Subcutaneous abdominal adipose tissue (tissue), 5 donors: ENCODE measurements around the gene WNT9B.

Experiments
- H3K27ac ChIP-seq: one replicate; pipeline ENCODE4 v1.7.0; 2013; ENCODE audit warnings: low read depth, mild to moderate bottlenecking, inconsistent platforms, low read length, moderate library complexity
- H3K27me3 ChIP-seq, 5 donors: one replicate each; pipeline ENCODE4 v1.7.0; 2013; ENCODE audit warnings: low read length in 5 of 5, inconsistent platforms in 1 of 5; ENCODE audit not compliant: control insufficient read depth in 5 of 5, insufficient read depth in 4 of 5
- H3K36me3 ChIP-seq, 5 donors: one replicate each; pipeline ENCODE4 v1.7.0; 2013; ENCODE audit warnings: low read length in 5 of 5; ENCODE audit not compliant: control insufficient read depth in 5 of 5, insufficient read depth in 5 of 5
- H3K4me1 ChIP-seq, 5 donors: one replicate each; pipeline ENCODE4 v1.7.0; 2013; ENCODE audit warnings: low read length in 5 of 5, mild to moderate bottlenecking in 3 of 5, moderate library complexity in 1 of 5; ENCODE audit not compliant: control insufficient read depth in 5 of 5, insufficient read depth in 5 of 5
- H3K4me3 ChIP-seq, 5 donors: one replicate each; pipeline ENCODE4 v1.7.0; 2013; ENCODE audit warnings: low read length in 5 of 5, low read depth in 1 of 5
- H3K9ac ChIP-seq, 5 donors: one replicate each; pipeline ENCODE4 v1.7.0; 2013; ENCODE audit warnings: low read length in 5 of 5, mild to moderate bottlenecking in 4 of 5, moderate library complexity in 3 of 5
- H3K9me3 ChIP-seq, 5 donors: one replicate each; pipeline ENCODE4 v1.7.0; 2013; ENCODE audit warnings: low read length in 5 of 5; ENCODE audit not compliant: control insufficient read depth in 5 of 5
- donor health status: healthy.
- donor health status: healthy.
- donor health status: healthy.
- donor health status: healthy.
- donor health status: healthy.

The WNT9B gene

DNA sequence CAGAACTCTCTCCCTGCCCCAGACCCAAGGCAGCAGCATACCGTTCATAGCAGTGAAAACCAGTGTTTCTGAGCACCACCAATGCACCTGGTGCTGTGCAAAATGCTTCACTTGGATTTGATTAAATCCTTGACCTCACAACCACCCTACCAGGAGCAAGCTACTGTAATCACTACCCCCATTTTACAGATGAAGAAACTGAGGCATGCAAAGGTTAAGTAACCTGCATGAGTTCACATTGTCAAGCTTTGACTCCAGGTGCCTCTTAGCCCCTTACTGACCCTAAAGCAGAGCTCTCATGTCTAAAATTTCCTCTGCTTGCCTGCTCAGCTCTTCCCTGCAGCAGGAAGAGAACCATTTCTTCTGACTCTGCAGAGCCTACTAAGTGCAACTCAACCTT lies 37.3 kb downstream of the WNT9B start:
- Histone ChIP-seq H3K9me3 (no peaks in the 10 kb centered on the region), H3K27ac (no peak overlapping the region), H3K36me3 (no peaks in the 10 kb centered on the region), H3K27me3 (peaks cover 10 to 27% (median 16%) of the 10 kb centered on the region in 5 donors), H3K9ac (no peak overlapping the region), H3K4me3 (no peak overlapping the region), H3K4me1 (peaks cover 0 to 16% (median 5%) of the 10 kb centered on the region in 5 donors)

DNA sequence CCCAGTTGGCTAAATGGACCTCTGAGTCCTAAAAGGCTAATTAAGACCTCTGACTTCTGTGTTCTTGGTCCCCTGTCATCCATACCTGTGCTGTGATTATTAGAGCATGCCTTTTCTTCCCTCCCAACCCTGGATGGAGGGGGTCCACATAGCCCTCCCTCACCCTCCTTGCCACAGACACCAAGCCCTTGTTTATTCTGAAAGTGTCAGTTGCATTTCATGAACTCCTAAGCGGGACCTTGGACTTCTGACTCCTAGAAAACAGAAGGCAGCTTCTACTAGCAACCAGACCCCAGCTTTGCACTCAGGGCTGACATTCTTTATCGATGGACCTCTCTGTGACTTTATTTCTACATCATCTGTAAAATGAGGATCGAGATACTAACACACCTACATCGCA lies 38.1 kb downstream of the WNT9B start:
- H3K4me3 ChIP-seq, result no peak overlapping the region
- H3K27me3 ChIP-seq, result peaks cover 10 to 33% (median 13%) of the 10 kb centered on the region in 5 donors
- no peak overlapping the region for H3K9ac ChIP-seq
- no peak overlapping the region for H3K27ac ChIP-seq
- H3K9me3 ChIP-seq, result no peaks in the 10 kb centered on the region
- no peaks in the 10 kb centered on the region for H3K36me3 ChIP-seq
- peaks cover 0 to 16% (median 5%) of the 10 kb centered on the region in 5 donors for H3K4me1 ChIP-seq

DNA sequence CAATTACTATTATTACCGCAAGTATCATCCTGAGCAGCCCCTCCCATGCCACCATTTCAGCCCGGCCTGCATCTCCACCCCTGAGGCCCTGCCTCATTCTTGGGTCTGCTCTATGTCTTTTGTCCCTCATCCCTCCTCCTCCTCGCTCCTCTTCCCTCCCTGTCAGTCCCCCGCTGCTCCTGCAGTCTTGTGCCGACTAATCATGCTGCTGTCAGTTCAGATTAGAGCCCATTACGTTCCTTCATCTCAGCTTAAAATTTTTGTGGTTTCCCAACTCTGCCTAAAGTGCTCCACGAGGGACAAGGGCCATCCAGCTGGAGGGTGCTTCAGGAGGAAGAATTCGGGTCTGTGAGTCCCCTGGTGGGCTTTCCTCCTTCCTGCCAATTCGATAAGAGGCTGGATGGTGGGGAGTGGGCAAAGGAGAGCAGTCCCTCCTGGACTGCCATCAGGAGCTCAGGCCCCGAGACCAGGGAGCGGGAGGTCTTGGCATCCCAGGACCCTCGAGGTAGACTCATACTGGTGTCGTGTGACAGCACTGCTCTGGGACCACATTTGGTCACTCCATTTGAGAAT lies 38.7 kb downstream of the WNT9B start:
- H3K27ac ChIP-seq, result no peak overlapping the region
- H3K27me3 ChIP-seq, result peaks cover 14 to 37% (median 15%) of the 10 kb centered on the region in 5 donors
- no peaks in the 10 kb centered on the region for H3K36me3 ChIP-seq
- no peaks in the 10 kb centered on the region for H3K9me3 ChIP-seq
- H3K4me1 ChIP-seq, result peaks cover 0 to 20% (median 5%) of the 10 kb centered on the region in 5 donors
- no peak overlapping the region for H3K9ac ChIP-seq
- H3K4me3 ChIP-seq, result no peak overlapping the region

DNA sequence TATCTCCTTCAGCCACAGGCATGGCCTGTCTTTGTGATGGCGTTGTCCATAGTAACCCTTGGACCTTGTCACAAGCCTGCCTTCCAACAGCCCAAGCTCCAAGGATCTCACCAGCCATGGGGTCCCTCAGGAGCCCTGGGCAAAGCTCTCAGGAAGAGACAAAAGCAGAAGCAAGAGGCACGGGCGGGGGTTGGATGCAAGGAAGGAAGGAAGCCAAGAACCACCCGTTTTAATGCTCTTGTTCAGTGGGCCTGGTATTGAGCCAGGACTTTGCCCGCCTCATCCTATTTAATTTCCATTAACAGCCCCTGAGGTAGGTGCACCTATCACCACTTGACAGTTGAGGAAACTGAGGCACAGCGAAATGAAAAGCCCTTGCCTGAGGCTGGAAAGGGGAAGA lies 39.3 kb downstream of the WNT9B start:
- H3K9me3 ChIP-seq, result no peaks in the 10 kb centered on the region
- no peaks in the 10 kb centered on the region for H3K36me3 ChIP-seq
- H3K27me3 ChIP-seq, result peaks cover 15 to 38% (median 19%) of the 10 kb centered on the region in 5 donors
- H3K27ac ChIP-seq, result no peak overlapping the region
- H3K4me1 ChIP-seq, result peaks cover 0 to 21% (median 5%) of the 10 kb centered on the region in 5 donors
- H3K4me3 ChIP-seq, result no peak overlapping the region
- no peak overlapping the region for H3K9ac ChIP-seq

DNA sequence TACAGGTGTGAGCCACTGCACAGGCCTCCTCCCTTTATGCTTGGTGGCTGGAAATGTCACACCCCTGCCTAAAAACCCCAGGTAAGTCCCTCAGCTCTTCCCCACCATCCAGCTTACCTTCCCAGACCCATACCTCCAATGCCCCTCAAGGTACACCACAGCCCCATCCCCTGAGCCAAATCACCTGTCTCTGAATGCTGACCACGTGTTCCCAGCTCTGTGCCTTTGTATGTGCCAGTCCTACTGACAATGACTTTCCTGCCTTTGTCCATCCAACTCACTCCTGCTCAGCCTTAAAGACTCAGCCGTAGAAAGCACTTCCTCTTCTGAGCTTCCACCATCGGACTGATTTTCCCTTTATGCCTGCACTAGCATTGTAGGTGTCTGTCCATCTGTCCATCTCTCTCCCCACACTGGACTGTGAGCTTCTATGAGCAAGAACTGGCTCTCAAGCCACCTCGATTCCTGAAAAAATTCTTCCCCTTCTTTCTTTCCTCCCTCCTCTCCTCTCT lies 40.9 kb downstream of the WNT9B start:
- H3K4me1 ChIP-seq, result peaks cover 0 to 21% (median 5%) of the 10 kb centered on the region in 5 donors
- no peaks in the 10 kb centered on the region for H3K36me3 ChIP-seq
- H3K27me3 ChIP-seq, result peaks cover 12 to 36% (median 15%) of the 10 kb centered on the region in 5 donors
- no peak overlapping the region for H3K4me3 ChIP-seq
- no peak overlapping the region for H3K9ac ChIP-seq
- H3K9me3 ChIP-seq, result no peaks in the 10 kb centered on the region
- no peak overlapping the region for H3K27ac ChIP-seq

DNA sequence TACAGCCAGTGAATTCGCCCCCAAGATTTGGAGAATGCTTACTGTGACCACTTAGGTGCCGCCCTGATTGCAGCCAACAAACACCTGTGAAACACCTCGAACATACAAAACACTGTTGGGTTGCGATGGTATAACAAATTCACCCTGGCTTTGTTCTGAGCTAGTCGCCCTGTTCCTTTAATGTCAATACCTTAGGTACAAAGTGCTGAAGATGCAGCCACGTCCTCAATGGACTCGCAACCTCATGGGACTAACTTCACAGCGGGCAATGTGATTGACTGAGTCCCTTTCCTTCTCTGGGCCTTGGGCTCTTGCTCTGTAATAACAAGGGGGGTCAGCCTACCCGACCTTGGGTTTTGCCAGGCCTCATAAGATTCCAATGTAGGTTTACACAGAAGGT lies 42.6 kb downstream of the WNT9B start:
- Histone ChIP-seq H3K4me3 (no peak overlapping the region), H3K4me1 (peaks cover 0 to 21% (median 5%) of the 10 kb centered on the region in 5 donors), H3K27me3 (peaks cover 12 to 36% (median 15%) of the 10 kb centered on the region in 5 donors), H3K9ac (no peak overlapping the region), H3K9me3 (peaks cover 0 to 7% (median 0%) of the 10 kb centered on the region in 5 donors), H3K36me3 (no peaks in the 10 kb centered on the region), H3K27ac (no peak overlapping the region)

DNA sequence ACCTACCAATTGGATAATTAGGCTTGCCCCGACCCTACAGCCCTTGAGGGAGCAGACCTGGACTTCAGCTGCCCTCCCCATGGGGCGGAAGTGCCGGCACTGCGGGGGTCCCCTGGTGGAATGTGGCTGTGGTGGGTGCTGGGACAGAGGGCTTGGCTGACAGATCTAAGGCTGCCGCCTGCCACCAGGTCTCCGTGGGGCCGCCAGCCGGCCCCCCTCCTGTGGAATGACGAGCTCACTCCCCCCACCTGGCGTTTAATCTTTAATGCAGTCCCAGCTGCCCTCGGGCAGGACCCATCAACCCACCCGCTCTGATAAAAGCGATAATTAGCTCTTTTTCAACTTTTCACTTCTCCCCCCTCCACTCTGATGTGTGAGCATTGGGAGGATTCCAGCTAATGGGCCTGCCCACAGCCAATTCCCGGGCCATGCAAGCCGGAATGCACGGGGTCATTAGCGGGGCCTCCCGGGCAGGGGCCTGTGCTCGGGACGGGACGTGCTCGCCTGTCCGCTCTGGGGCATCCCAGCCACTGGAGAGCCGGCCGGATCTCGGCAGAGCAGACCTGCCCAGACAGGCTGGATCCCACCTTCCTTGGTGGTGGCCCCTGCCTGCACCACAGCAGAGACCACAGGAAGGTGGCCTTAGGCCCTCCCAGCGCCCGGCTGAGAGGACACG lies 43.2 kb downstream of the WNT9B start:
- peaks cover 0 to 21% (median 5%) of the 10 kb centered on the region in 5 donors for H3K4me1 ChIP-seq
- no peaks in the 10 kb centered on the region for H3K36me3 ChIP-seq
- peaks cover 0 to 9% (median 0%) of the 10 kb centered on the region in 5 donors for H3K9me3 ChIP-seq
- no peak overlapping the region for H3K27ac ChIP-seq
- no peak overlapping the region for H3K4me3 ChIP-seq
- peaks cover 12 to 36% (median 15%) of the 10 kb centered on the region in 5 donors for H3K27me3 ChIP-seq
- no peak overlapping the region for H3K9ac ChIP-seq

DNA sequence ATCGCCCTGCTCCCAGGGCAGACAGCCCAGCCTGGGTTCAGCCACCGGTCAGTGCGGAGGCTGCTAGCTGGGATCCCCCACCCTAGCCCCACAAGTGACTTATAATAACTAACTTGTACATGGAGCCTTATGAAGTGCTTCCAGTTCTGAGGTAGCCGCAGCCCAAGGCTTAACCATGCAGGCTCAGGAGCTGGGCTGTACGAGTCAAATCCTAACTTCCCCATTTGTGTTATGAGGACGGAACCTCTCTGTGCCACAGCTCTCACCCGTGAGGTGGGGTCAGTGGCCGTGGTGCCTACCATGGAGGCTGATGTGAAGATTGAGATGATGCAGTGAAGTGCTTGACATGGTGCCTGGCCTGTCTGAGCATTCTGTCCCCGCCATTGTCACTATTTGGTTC lies 43.8 kb downstream of the WNT9B start:
- H3K36me3 ChIP-seq, result no peaks in the 10 kb centered on the region
- H3K9ac ChIP-seq, result no peak overlapping the region
- peaks cover 0 to 9% (median 0%) of the 10 kb centered on the region in 5 donors for H3K9me3 ChIP-seq
- H3K27ac ChIP-seq, result no peak overlapping the region
- H3K4me3 ChIP-seq, result no peak overlapping the region
- peaks cover 0 to 17% (median 4%) of the 10 kb centered on the region in 5 donors for H3K4me1 ChIP-seq
- peaks cover 12 to 32% (median 15%) of the 10 kb centered on the region in 5 donors for H3K27me3 ChIP-seq

DNA sequence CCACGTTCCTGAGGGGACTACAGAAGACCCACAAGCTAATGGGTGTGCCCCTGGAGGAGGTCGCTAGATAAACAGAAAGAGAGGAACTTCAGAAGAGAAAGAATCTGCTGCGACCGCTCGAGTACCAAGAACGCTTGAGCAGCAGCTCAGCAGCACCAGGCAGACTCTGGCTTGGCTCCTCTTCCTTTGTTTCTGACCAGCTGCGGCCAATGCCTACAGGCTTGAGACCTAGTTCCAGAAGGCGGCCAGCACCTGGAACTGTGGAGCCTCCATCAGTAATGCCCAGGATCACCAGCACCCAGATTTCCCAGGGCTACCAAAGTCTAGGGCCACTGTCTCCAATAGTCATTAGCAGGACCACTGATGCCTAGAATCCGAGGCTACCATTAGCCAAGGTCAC lies 45.6 kb downstream of the WNT9B start:
- peaks cover 0 to 5% (median 0%) of the 10 kb centered on the region in 5 donors for H3K4me1 ChIP-seq
- no peak overlapping the region for H3K27ac ChIP-seq
- no peaks in the 10 kb centered on the region for H3K36me3 ChIP-seq
- H3K27me3 ChIP-seq, result peaks cover 12 to 22% (median 15%) of the 10 kb centered on the region in 5 donors
- no peak overlapping the region for H3K9ac ChIP-seq
- H3K4me3 ChIP-seq, result no peak overlapping the region
- H3K9me3 ChIP-seq, result peaks cover 0 to 9% (median 0%) of the 10 kb centered on the region in 5 donors

DNA sequence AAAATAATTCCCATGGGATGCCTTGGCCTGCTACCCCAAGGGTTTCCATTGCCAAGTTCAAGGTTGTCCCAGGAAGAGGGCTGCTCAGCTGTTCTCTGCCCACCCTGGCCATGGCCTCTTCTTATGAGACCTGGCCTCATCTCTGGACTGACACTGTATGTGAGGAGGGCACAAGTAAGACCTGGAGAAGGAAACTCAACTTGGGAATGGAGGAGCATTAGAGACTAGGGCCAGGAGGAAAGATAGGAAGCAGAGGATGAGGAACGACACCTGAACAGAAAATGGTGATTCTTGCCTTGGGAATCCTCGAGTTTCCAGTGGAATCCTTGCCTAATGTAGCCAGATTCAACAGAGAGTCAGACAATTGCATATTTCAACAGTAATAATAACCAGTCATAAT lies 47.0 kb downstream of the WNT9B start:
- peaks cover 0 to 9% (median 0%) of the 10 kb centered on the region in 5 donors for H3K9me3 ChIP-seq
- no peak overlapping the region for H3K4me3 ChIP-seq
- H3K27ac ChIP-seq, result no peak overlapping the region
- H3K36me3 ChIP-seq, result no peaks in the 10 kb centered on the region
- no peak overlapping the region for H3K9ac ChIP-seq
- peaks cover 9 to 18% (median 13%) of the 10 kb centered on the region in 5 donors for H3K27me3 ChIP-seq
- H3K4me1 ChIP-seq, result peaks cover 0 to 5% (median 0%) of the 10 kb centered on the region in 5 donors
